C4-2B (cell line): ENCODE measurements around the gene PQBP1.

Source experiments
- CTCF ChIP-seq: fragments of 450-650 bp; conservative IDR thresholded peaks from 2 replicates; pipeline ENCODE4 v1.5.1; 2017; ENCODE audit warnings: mild to moderate bottlenecking
- ZFX ChIP-seq: fragments of 450-650 bp; IDR thresholded peaks from 2 replicates; pipeline ENCODE4 v1.6.1; 2017

GRCh38 chrX:48923771-48924170 lies 26.0 kb downstream of the PQBP1 start:
- no peak for TF ChIP-seq CTCF
- TF ChIP-seq ZFX: no peak
